NCI-H1105 treated with DMSO at 0.1 percent for 48 hours (cell line): ENCODE measurements around the gene DSCAM.

ENCODE experiments used
- DNase-seq: peaks from one replicate; lab custom pipeline; 2025; lab: John Stamatoyannopoulos, UW

DSCAM gene

DNA sequence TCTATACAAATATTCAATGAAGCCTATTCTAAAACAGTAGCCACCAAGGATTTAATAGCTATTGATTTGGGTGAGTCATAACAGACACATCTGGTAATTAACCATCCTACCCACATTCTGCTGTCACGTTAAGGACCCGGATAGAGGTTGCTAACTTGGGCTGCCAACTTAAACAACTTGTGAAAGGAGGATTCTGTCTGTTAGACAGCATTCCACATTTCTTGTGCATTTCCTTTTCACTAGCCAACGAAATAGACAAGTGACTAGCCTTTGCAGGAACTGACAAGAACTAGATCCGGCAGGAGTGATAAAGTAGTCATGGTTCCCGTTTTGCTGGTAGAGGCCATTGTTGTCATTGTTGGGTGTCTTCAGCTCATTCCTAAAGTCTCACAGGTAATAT is 9.5 kb downstream of the DSCAM start:
- DNase-seq = no peak

DNA sequence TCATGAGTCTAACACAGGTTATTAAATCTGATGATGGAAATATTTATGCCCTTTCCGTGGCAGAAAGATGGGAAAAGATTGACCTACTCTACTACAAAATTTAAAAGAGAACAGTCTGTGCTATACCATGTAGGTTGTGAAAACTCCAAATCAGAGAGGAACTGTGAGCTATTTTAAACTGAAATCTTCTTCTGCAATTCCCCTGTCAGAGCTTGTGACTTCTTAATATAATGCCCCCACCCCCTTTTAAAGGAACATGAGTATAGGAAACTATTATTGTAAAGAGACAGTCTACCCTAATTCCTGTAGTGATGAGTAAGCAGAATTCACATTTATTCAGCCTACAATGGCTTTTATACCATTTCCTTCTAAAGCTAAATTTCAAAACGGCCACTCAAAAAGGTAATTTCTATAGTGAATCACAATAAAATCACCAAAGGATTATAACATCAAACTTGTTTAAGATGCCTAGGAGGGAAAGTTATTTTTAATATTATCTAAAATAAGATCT is 11.7 kb downstream of the DSCAM start:
- DNase-seq = no peak

DNA sequence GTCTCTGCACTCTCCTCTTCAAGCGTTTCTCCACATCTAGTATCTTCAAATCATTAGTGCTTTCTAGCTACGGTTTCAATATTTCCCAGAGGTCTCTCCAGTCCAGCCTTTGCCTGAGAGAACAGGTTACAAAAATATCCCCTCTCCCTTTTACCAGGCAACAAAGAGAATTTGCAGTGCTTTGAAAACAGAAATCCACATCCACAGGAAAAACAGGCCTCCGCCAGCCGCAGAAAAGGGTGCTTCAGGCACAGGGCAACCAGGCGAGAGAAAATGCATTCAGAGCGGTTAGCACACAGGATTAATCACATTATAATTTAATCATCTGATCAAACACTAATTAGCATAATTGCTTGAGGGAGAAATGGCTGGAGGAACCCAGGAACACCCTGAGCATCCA is 13.8 kb downstream of the DSCAM start:
- no peak for DNase-seq

DNA sequence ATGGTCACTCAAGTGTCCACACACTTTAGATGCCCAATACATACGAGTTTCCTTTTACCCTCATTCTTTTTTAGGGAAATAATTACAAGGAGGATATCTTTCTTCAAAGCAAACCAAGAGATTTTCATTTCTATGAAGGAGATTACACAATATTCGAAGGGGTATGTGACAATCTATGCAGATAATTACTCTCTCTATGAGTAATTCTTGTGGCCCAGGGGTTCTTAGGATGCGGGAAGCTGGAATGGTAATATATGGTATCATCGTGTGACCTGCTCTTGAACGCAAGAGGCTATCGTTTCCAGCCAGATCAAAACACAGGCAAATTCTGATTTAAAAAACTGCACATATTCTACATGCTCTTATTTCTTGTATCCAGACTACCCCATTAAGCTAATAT is 14.6 kb downstream of the DSCAM start:
- no peak for DNase-seq

DNA sequence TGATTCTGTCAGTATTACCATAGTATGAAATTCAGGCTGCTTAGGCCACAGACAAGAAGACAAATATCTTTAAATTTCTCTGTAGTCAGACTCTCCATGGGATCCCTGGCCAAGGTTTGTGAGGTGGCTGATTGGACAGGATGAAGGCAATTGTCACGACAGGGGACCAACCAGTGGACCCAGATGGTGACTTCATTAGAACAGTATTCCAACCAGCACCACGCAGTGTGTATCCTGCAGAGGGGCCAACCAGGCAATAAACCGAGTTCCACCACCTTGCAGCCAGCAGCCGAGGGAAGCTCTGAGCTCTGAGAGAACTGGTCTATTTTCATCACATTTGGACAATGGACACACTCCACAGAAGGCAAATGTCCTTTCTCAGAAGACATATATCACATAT is 16.1 kb downstream of the DSCAM start:
- no peak for DNase-seq

DNA sequence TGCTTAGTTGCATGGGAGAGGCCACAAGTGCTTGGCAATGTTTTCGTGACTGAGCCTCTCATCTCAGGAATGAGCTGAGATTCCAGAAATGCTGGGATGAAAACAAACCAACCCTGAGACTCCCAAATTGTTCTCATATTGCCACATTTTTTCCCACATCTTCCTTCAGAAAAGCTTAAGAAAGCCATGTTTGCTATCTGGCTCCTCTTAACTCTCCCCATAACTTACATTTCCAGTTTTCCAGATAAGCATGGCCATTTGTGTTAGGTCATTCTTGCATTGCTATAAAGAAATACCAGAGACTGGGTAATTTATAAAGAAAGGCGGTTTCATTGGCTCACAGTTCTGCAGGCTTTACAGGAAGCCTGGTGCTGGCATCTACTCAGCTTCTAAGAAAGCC is 17.2 kb downstream of the DSCAM start:
- DNase-seq = no peak

DNA sequence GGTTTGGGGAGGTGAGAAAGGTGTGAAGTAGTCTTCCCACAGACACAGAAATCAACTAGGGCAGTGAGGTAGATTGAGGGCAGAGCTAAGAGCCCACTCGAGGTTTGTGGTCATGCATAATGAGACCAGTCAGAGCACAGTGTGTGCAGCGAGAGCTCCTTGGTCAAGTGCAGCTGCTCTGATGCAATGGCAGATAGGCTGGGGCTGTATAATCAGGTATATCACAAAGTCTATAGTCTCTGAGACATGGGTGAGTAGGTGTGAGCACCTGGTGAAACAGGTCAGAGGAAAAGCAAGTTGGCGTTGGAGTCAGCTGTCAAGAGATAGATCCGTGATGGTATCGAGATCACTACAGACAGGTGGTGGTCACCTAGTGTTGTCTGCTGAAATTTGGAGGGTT is 17.6 kb downstream of the DSCAM start:
- no peak for DNase-seq

DNA sequence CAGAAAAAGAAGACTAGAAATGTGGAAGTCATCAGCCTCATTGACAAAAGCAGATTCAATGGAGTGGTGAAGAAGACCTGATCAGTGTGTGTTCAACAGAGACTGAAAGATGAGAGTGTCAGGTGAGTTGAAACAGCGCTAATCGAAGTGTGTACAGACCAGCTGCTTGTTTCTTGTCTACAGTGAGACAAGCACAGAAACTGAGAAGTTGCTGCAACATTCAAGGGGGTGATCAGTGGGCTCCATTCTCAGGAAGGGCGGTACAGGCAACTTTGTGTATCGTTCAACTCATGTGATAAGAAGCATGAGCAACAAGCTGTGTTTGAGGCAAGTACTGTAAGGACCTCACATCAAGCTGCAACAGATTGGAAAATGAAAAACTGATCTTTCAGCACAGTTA is 19.4 kb downstream of the DSCAM start:
- no peak for DNase-seq

DNA sequence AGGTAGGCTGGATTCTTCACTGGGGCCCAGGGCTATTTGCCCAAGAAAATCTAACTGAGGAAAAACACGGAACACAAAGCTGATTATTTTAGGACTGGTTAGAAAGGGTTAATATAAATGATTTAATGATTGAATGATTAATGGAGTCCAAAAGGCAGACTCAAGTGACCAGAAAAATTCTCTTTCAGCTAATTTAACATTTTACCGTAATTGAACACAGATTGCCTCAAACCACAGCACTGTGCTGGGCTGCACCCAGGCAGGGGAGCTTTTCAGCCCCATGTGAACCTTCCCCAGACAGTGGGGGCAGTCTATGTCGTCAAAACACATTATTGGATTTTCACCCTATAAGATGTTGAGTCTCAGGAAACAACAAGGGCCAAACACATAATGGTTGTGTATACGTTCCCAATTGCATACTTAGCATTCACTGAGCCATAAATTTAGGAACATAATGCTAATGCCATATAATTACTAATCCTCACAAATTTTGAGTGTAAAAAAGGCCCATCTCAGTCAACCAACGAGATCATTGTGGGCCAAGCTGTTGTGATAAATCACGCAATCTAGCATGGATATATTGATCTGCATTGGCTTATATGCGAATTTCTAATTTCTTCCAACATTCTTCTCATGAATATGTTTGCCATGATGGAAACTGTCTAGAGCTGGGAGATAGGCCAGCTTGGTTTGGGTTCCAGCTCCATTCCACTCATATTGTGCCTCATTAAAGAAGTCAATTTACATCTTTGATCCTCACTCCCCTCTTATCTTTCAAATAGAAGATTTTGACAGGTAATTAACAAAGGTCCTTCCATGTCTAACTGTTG is 27.7 kb downstream of the DSCAM start:
- DNase-seq = no peak

DNA sequence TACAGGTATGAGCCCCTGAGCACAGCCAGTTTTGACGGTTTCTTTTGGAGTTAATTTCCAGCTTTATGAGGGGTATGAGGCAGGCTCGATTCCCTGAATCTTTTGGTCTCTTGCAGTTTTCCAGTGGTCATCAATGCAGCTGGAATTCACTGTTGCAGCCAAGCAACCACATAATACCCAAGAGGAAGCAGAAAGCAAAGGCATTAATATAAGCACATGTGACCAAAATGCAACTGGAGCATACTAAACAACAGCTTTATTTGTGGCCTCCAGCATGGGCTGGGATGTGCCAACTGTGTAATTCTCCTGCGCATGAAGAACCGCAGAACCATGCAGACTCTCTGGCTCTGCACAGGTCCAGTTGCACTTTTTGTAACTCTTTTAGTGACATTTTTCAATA is 33.0 kb downstream of the DSCAM start:
- no peak for DNase-seq

DNA sequence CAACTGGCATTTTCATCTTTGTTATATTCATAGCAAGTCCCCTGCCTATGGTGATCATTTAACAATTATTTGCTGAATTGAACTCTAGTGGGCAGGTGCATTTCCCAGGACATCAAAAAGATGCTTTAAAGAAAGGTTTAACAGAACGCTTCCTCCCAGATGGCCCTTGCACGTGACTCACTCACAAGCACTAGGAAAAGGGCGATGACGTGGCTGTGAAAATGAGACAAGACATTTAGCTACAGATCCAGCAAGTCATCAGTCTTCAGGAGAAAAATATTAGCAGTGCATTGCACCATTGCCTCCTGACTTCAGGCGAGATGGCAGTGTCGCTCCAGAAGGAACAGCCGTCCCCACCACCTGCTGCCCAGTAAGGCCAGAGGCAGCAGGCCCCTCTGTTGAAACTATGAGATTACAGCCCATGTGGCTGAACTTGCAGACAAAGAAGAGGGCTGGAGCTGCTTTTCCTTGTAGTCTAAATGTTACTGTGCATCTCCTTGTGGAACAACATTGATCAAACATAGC is 37.2 kb downstream of the DSCAM start:
- DNase-seq = no peak

DNA sequence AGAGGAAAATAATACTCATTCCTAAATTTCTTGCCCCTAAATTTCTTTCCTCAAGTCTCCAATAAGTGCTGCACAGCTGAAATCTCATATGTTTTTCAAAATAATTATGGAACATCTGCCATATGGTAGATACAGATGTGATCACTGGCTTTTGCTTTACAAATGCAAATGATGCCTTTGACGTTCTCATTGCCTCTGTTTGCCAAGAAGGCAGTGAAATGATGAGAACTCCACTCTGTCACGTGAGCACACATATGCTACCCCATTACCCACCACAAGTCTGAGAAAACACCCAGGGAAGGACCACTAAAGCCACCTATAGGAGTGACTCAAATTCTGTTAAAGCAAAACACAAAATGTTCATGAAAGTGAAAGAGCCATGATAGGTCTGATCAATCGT is 43.9 kb downstream of the DSCAM start:
- DNase-seq = no peak

DNA sequence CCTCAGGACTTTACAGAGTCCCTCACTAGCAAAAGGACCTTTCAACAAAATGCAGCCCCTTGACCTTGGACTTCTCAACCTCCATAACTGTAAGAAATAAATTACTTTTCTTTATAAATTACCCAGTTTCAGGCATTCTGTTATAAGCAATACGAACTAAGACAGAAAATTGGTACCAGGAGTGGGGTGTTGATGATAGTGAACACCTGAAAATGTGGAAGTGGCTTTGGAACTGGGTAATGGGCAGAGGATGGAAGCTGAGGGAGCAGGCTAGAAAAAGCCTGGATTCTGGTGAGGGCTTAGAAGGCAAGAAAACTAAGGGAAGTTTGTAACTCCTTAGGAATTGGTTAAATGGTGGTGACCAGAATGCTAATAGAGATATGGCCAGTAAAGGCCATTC is 46.8 kb downstream of the DSCAM start:
- DNase-seq = no peak

DNA sequence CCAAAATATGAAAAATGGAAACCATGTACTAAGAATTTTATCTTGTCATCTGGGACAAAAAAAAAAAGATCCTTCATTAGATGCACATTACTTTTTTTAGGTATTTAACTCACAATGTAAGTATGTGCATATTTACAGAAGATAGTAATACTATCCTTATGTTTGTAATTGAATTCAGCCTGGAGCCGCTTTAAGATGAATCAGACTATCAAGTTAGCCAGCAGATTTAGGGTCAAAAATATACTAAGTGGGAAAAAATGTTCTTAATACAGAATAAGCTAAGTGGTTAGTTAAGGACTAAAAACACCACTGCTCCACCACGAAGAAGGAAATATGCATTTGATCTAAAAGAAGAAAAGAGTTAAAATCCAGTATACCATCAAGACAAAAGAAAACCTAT is 49.1 kb downstream of the DSCAM start:
- DNase-seq = no peak

DNA sequence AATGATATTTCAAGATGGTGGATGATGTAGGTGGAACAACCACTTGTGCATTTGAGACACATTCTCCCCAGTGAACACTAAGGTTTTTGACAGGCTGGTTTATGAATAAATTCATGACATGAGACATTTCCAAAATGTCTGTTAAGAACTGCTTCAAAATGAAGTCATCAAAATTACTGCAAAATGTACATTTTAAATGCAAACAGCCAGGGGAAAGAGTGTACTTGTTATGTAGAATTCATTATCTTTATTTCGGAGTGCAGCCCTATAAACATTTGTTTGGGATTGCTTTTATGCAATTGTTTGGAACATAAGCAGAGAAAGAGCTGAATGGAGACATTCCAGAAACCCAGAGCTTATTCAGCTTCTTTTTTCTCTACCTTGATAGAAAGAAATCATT is 49.5 kb downstream of the DSCAM start:
- DNase-seq = no peak

DNA sequence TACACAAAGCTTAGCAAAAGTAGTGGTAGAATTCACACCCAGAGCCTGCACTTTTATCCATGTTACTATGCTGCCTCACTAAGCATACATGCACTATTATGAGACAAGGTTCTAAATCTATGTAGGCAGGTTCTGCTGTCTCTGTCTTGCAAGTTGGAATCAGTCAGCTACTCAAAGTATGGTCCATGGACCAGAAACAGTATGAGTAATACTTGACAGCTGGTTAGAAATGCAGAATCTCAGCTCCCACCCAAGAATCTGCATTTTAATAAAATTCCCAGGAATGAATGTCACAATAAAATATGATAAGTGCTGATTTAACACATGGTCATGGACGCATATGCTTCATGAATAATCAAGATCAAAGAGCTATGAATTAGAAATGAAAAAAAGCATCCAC is 50.5 kb downstream of the DSCAM start:
- no peak for DNase-seq

DNA sequence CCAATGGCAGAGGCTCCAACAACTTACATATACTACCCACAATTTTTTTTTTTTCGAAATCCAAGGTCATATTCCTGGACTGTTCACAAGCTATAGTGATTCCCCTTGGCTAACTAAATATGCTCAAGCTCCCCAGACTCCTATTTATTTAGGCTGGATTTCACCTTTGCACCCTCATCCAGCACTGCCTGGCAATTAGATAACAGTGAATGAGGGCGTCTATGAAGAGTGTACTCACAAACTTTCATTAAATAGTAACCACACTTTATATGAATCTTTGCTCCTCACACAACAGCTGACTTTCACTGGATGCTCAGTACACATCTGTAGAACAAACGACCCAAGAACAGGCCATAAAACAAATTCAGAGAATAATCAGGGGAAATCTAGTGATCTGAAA is 51.6 kb downstream of the DSCAM start:
- no peak for DNase-seq

DNA sequence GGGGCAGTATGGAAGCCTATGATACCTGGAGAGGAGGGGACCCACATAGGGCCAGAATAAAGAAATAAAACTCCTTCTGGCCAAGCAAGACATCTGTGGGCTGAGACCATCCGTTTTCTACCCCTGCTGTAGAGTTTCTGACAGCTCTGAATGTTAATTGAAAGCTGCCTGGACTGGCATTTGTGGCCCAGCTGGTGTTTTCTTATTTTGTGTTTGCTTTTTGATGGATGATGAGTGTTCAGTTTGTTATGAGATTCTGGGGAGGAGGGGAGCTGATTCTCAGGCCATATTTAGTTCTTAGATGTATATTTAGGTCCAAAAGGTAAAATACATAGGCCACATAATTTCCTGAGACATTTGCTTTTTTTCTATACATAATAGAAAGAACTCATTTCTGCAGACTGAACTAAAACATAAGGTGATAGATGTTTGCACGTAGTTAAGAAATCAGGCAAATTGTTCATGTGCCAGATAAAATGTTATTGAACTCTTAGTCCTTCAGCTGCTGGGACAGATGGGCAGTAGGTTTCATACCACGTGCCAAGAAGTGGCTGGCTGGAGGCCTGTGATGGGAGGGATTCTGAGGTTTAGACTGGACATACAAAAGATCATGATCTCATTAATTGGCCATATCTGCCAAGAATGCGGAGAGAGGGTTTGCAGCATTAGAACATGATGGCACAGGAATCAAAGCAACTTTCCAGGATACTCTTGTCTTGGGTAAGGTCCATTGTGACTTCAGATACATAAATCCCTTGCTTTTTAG is 54.1 kb downstream of the DSCAM start:
- peak; percentile 34 for DNase-seq

DNA sequence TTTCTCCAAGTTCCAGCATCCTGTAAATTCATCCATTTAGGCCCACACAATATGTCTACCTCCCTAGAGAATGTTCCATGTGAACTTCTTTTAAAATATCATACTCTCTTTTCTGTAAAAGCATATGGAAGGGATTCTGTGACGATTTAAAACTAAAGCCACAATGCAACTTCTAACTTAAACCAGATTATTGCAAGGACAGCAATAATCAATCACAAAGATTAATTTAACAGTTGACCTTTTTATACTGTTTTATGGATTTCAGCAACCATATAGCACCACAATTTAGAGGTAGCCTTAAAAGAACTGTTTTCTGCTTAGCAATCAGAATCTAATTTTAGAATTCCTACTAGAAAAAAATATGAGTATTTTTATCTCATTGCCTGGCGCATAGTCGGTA is 58.3 kb downstream of the DSCAM start:
- DNase-seq = no peak

DNA sequence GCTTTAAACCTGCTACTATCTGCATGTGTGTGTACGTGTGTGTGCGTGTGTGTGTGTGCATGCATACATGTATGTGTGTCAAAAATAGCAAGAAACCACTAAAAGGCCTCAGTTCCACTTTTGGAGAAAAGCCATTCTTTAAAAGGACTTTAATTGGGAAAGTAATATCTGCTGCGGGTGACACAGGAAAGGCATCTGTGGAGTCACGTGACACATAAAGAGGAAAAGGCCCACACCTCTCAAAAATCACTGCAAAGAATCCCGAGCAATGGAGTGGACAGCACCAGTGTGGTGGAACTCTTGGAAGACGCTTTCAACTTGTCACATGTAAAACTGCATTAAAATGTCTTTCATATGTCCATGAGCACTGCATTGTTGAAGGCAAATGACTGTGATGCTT is 63.6 kb downstream of the DSCAM start:
- no peak for DNase-seq

DNA sequence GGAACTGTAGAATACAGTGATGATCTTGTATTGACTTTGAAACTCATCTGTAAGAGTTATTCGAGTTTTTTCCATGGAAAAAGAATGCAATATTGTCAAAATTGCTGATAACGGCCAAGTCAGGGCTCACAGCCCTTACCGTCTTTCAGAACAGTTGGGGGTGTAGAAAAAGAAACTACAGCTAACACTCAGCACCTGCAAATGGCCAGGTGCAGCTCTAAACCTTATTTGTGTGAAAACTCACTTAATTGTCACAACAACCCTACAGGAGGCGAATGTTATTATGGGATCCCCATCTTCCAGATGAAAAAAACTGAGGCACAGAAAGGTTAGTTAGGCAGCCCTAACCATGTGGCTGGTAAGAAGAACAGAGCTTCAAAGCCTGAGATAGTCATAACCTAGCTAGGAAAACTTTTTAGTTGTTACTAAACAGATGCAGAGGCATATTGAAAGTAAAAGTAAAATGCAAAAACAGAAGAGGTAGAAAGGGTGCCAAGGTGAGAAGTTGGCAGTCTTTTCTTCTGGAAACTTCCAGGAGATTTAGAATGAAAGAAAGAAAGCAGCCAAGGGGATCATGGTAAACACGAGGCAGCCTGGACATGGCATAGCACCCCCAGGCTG is 76.4 kb downstream of the DSCAM start:
- DNase-seq = peak; percentile 47

DNA sequence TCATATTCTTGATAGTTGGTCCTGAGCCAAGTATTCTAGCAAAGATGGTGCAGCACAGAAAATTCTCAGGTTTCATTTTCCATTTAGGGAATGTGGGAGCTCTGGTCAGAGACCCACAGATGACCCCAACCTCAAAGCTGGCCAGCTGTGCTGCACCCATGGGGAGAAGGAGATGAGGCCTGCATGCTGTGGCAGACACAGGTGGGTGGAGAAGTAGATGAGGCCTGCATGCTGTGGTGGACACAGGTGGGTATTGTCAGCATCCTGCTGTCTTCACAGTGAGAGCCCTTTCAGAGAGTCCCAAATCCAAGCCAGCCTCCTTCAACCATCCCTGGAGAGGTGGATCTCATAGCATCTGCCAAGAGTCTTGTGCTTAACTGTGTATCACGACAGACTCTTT is 77.7 kb downstream of the DSCAM start:
- DNase-seq = peak; percentile 47

DNA sequence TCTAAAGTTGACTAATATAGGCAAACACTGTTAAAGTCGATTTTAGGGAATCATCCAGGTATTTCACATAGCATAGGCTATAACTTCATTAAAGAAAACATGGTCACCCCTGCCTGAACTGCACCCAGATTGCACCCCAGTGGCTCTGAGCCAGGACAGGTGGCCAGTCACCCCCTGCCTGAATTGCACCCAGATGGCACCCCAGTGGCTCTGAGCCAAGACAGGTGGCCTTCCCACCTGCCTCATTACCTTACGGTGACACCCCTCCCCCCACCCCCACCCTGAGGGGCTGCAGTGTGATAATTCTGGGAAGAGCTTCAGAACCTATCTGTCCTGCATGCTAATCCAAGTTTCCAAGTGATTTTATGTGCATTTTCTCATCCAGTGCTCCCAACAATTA is 78.9 kb downstream of the DSCAM start:
- peak; percentile 84 for DNase-seq
